ENCODE data around the gene ATP13A3.

The ATP13A3 gene

GRCh38 chr3:194439881-194440550 lies 46.8 kb downstream of the ATP13A3 start:
- no peak for TF ChIP-seq CSDC2 (CRISPR knock-in tag; IDR thresholded peaks at IDR 0.05)
- TF ChIP-seq TSHZ2 (CRISPR knock-in tag; IDR thresholded peaks at IDR 0.05), result no peak
- TF ChIP-seq ZNF8 (CRISPR knock-in tag; IDR thresholded peaks at IDR 0.05), result no peak
- TF ChIP-seq POU6F1 (CRISPR knock-in tag; IDR thresholded peaks at IDR 0.05; ENCODE audit: borderline replicate concordance, low read depth), result no peak
- no peak for TF ChIP-seq TOX (CRISPR knock-in tag; IDR thresholded peaks at IDR 0.05; ENCODE audit: borderline replicate concordance)
- no peak for TF ChIP-seq ZNF70 (CRISPR knock-in tag; IDR thresholded peaks at IDR 0.05)
- no peak for TF ChIP-seq ZFP3 (CRISPR knock-in tag; IDR thresholded peaks at IDR 0.05)
- no peak for TF ChIP-seq ZFP30 (CRISPR knock-in tag; IDR thresholded peaks at IDR 0.05)
- no peak for TF ChIP-seq PATZ1 (CRISPR knock-in tag; IDR thresholded peaks at IDR 0.05; ENCODE audit: borderline replicate concordance)
- no peak for TF ChIP-seq CSRNP3 (CRISPR knock-in tag; IDR thresholded peaks at IDR 0.05)
- TF ChIP-seq PPARA (CRISPR knock-in tag; IDR thresholded peaks at IDR 0.05; ENCODE audit: borderline replicate concordance), result no peak
- TF ChIP-seq ARNTL (CRISPR knock-in tag; IDR thresholded peaks at IDR 0.05; ENCODE audit: borderline replicate concordance, low read depth), result no peak
- no peak for TF ChIP-seq ISL1 (CRISPR knock-in tag; IDR thresholded peaks at IDR 0.05)
- TF ChIP-seq GLIS3 (CRISPR knock-in tag; IDR thresholded peaks at IDR 0.05), result no peak
- no peak for TF ChIP-seq CREB5 (CRISPR knock-in tag; IDR thresholded peaks at IDR 0.05; ENCODE audit: low read depth)
- TF ChIP-seq ZC3H10 (CRISPR knock-in tag; IDR thresholded peaks at IDR 0.05), result no peak
- TF ChIP-seq SNAI2 (CRISPR knock-in tag; IDR thresholded peaks at IDR 0.05), result no peak
- no peak for ATAC-seq

GRCh38 chr3:194434503-194434902 lies 52.3 kb downstream of the ATP13A3 start:
- no peak for ATAC-seq
- no peak for TF ChIP-seq OSR1 (CRISPR knock-in tag; IDR thresholded peaks at IDR 0.05)
- TF ChIP-seq TCF4 (CRISPR knock-in tag; IDR thresholded peaks at IDR 0.05; ENCODE audit: borderline replicate concordance), result no peak
- no peak for TF ChIP-seq TSHZ2 (CRISPR knock-in tag; IDR thresholded peaks at IDR 0.05)
- no peak for TF ChIP-seq POU6F1 (CRISPR knock-in tag; IDR thresholded peaks at IDR 0.05; ENCODE audit: borderline replicate concordance, low read depth)
- TF ChIP-seq ZNF8 (CRISPR knock-in tag; IDR thresholded peaks at IDR 0.05), result no peak
- no peak for TF ChIP-seq ZC3H10 (CRISPR knock-in tag; IDR thresholded peaks at IDR 0.05)
- no peak for TF ChIP-seq GLIS3 (CRISPR knock-in tag; IDR thresholded peaks at IDR 0.05)
- TF ChIP-seq PATZ1 (CRISPR knock-in tag; IDR thresholded peaks at IDR 0.05; ENCODE audit: borderline replicate concordance), result no peak
- TF ChIP-seq CREB5 (CRISPR knock-in tag; IDR thresholded peaks at IDR 0.05; ENCODE audit: low read depth), result no peak
- no peak for TF ChIP-seq PPARA (CRISPR knock-in tag; IDR thresholded peaks at IDR 0.05; ENCODE audit: borderline replicate concordance)
- TF ChIP-seq CSDC2 (CRISPR knock-in tag; IDR thresholded peaks at IDR 0.05), result no peak
- TF ChIP-seq ESRRG (CRISPR knock-in tag; IDR thresholded peaks at IDR 0.05), result no peak
- TF ChIP-seq ZFP3 (CRISPR knock-in tag; IDR thresholded peaks at IDR 0.05), result no peak
- TF ChIP-seq ZFP30 (CRISPR knock-in tag; IDR thresholded peaks at IDR 0.05), result no peak
